NT2/D1 (cell line): ENCODE data around the gene PBRM1.

Experiments
- DNase-seq: peaks from one replicate; pipeline ENCODE4 v3.0.0-alpha.2; 2011; ENCODE audit warnings: low read depth, low spot score
- H3K27me3 ChIP-seq: 2 replicates; pipeline ENCODE4 v1.6.0; 2011; ENCODE audit warnings: mild to moderate bottlenecking; ENCODE audit not compliant: insufficient read length, insufficient read depth
- H3K36me3 ChIP-seq: 2 replicates; pipeline ENCODE4 v1.6.1; 2011; ENCODE audit warnings: mild to moderate bottlenecking, low read length, mixed read lengths; ENCODE audit not compliant: insufficient read depth, insufficient read length
- H3K4me1 ChIP-seq: 2 replicates; pipeline ENCODE4 v1.5.1; 2011; ENCODE audit not compliant: insufficient read depth, insufficient read length
- H3K4me3 ChIP-seq: 2 replicates; pipeline ENCODE4 v1.5.1; 2011; ENCODE audit warnings: low read depth; ENCODE audit not compliant: insufficient read length
- H3K9ac ChIP-seq: 2 replicates; pipeline ENCODE4 v1.6.0; 2011; ENCODE audit warnings: low read depth; ENCODE audit not compliant: insufficient read length
- H3K9me3 ChIP-seq: 2 replicates; pipeline ENCODE4 v1.5.1; 2011; ENCODE audit warnings: mild to moderate bottlenecking, low read length; ENCODE audit not compliant: insufficient read depth
- SUZ12 ChIP-seq: IDR thresholded peaks from 2 replicates; pipeline ENCODE4 v1.6.1; 2011; ENCODE audit not compliant: insufficient read length, insufficient read depth; ENCODE audit errors: extremely low read depth
- YY1 ChIP-seq: IDR thresholded peaks from 2 replicates; pipeline ENCODE4 v1.6.1; 2011; ENCODE audit not compliant: insufficient read length, insufficient read depth
- ZNF274 ChIP-seq: IDR thresholded peaks from 2 replicates; pipeline ENCODE4 v1.6.1; 2011; ENCODE audit warnings: mild to moderate bottlenecking, low read depth, low read length

PBRM1 gene

DNA sequence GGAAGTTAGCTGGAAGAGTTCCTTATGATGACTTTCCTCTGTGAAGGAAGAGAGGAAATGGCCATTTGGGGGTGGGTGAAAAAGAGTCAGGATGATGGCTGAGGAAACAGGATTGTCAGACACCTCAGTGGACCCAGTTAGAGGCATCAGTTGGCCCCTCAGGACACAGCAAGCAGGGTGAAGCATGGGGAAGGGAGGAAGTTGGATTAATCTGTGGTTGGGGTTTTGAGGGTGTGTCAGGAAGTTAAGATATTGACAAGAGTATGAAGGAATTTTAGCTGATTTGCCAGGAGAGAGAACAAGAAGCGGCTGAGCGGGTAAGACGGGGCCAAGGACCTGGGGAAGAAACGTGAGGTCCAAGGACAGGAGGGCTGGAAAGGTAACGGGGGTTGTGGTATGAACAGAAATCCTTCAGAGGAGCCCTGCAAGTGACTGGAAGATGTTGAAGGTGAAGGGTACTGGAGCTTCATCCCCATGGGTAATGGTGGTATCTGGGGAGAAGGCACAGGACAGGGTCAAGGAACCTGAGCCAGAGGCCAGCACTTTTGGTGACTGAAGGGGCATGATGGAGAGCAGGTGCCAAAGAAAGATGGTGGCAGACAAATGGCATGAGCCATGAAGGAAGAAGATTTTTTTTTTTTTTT lies 146.6 kb downstream of the PBRM1 start:
- Histone ChIP-seq H3K4me3 (no peak overlapping the region), H3K9me3 (no peaks in the 10 kb centered on the region), H3K27me3 (no peaks in the 10 kb centered on the region), H3K9ac (no peak overlapping the region), H3K4me1 (peaks cover 5% of the 10 kb centered on the region), H3K36me3 (peaks cover 43% of the 10 kb centered on the region)
- no peak for TF ChIP-seq ZNF274
- no peak for TF ChIP-seq YY1
- TF ChIP-seq SUZ12 = no peak
- DNase-seq = no peak

DNA sequence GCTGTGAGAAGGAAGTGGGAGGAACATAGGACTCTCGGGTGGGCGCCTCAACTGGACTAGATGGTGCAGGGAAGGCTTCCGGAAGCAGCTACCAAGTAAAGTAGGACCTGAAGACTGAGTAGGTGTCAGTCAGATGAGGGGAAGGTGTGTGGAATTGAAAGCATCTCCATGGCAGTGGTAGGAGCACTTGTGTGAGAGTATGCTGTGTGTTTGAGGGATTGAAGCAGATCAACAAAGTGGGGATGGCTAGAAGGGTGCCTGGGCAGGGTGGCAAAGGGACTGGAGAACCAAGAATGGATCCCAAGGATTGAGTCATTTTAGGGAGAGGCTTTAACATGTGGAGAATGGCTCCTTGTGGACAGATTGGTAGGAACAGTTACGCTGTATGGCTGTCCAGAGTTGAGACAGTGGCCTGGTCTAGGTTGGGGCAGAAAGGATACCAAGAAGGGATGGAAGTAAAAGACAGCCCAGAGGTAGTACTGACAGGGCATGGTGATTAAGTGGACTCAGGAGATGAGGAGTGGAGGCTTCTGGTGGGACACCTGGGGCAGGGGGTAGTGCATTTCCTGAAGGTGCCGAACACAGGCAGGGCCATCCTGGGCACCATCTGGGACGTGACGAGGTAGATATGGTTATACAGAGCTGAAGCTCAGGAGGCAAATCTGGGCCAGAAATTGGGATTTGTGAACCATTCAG lies 147.8 kb downstream of the PBRM1 start:
- no peaks in the 10 kb centered on the region for H3K27me3 ChIP-seq
- TF ChIP-seq SUZ12 (no peak), ZNF274 (no peak), YY1 (no peak)
- H3K9ac ChIP-seq = peak overlapping the region; percentile 99
- H3K36me3 ChIP-seq = peaks cover 38% of the 10 kb centered on the region
- peak overlapping the region; percentile 97 for H3K4me3 ChIP-seq
- DNase-seq = no peak
- no peaks in the 10 kb centered on the region for H3K9me3 ChIP-seq
- H3K4me1 ChIP-seq = peaks cover 5% of the 10 kb centered on the region

DNA sequence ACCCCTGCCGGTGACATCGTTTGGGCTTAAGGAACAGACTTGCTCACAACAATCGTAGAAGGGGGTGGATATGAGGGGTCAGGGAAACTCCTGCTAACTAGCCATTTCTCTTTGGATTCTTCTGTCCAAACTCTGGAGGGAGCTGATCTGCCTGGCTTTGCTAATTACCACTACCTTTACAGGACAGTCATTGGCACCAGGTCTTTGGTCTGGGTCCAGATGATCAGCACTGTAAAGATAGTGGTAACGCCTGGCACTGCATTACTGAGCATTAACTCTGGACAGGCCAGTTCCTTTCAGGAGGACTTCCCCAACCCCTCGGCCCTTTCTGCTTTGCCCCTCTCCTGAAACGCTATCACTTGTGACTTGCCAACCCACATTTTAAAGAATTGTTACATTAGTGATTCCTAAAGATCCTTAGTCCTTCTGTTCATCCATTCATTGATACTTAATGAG lies 148.5 kb downstream of the PBRM1 start:
- Histone ChIP-seq H3K4me1 (peaks cover 10% of the 10 kb centered on the region), H3K4me3 (peak overlapping the region; percentile 97), H3K36me3 (peaks cover 42% of the 10 kb centered on the region), H3K9me3 (no peaks in the 10 kb centered on the region), H3K9ac (peak overlapping the region; percentile 99), H3K27me3 (no peaks in the 10 kb centered on the region)
- TF ChIP-seq ZNF274 (no peak), YY1 (no peak), SUZ12 (no peak)
- DNase-seq = no peak

DNA sequence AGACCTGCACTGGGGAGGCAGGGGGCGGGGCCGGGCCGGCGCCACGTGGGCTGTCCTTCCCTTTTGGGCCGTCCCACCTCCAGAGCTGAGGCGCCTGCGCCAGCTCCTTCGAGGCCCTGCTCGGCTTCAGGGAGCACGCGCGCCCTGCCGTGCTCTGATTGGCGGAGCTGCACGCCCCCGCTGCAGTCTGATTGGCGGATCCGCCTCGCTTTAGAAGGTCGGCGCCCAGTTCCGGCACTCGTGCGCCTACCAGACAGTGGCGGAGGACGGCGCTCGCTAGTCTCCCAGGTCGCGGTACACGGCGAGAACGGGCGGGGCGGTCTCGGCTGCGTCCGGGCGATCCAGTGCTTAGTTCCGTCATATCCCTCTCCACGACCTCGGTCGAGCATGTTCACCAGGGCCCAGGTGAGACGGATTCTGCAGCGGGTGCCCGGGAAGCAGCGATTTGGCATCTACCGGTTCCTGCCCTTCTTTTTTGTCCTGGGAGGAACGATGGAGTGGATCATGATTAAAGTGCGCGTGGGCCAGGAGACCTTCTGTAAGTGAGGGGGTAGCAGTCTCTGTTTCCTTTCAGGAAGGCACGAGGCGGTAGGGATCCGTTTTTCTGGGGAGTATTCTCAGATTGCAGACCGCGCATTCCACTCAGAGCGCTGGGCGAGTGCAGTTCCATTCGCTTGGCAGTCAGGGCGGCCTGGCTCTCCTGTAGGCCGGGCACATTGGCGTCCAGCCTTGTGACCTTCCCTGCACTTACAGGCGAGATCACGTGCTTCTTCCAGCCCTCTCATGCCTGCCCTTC lies 149.1 kb downstream of the PBRM1 start, which contains the start of gene UQCC5:
Gene UQCC5 (plus strand): TSS at position 237 of the 796 bp plus-strand sequence. CDS start 151 bp downstream, at position 388.
- H3K36me3 ChIP-seq = peaks cover 43% of the 10 kb centered on the region
- peaks cover 16% of the 10 kb centered on the region for H3K4me1 ChIP-seq
- peak; percentile 98 for DNase-seq
- H3K27me3 ChIP-seq = no peaks in the 10 kb centered on the region
- H3K9me3 ChIP-seq = no peaks in the 10 kb centered on the region
- peak within 1 kb of the TSS; percentile 97 for H3K4me3 ChIP-seq
- peak within 1 kb of the TSS; percentile 99 for H3K9ac ChIP-seq
- no peak for TF ChIP-seq YY1
- TF ChIP-seq SUZ12 = no peak
- TF ChIP-seq ZNF274 = no peak

DNA sequence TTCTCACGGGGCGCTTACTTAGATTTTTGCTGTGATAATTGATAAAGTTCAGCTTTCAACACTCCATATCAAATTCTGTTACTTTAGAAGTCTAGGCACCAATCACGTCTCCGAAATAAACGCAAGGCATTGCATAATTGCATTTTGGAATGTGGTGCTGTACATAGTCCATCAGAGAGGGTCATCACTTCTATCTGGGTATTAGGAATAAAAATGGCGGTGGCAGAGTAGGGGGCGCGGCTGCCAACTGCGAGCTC lies 149.7 kb downstream of the PBRM1 start:
- DNase-seq = no peak
- Histone ChIP-seq H3K4me3 (no peak overlapping the region), H3K9ac (no peak overlapping the region), H3K4me1 (peaks cover 17% of the 10 kb centered on the region), H3K36me3 (peaks cover 43% of the 10 kb centered on the region), H3K9me3 (no peaks in the 10 kb centered on the region), H3K27me3 (no peaks in the 10 kb centered on the region)
- TF ChIP-seq ZNF274 = no peak
- peak; percentile 42 for TF ChIP-seq YY1

DNA sequence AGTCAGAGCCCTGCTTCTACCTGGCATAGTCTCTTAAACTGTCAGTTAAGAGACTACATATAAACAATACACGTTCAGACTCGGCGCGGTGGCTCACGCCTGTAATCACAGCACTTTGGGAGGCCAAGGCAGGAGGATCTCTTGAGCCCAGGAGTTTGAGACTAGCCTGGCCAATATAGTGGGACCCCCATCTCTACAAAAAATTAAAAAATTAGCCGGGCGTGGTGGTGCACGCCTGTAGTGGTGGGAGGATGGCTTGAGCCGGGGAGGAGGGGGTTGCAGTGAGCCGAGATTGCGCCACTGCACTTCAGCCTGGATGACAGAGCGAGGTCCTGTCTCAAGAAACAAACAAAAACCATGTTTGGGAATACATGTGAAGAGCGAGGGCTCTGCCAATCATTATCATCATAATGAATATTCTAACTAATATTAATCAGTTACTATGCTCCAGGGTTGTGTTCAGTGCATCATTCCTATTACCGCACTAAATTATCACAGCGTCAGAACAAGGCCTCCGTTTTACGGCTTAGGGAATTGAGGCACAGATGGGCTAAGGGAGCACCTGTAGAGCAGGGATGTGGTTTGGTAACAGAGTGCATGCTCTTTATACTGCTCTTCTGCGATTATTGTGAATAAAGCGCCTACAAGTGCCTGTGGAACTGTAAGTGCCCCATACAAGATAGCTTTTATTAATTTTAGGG lies 150.2 kb downstream of the PBRM1 start:
- Histone ChIP-seq H3K9ac (no peak overlapping the region), H3K4me1 (peaks cover 17% of the 10 kb centered on the region), H3K36me3 (peaks cover 45% of the 10 kb centered on the region), H3K9me3 (no peaks in the 10 kb centered on the region), H3K27me3 (no peaks in the 10 kb centered on the region), H3K4me3 (no peak overlapping the region)
- no peak for DNase-seq
- TF ChIP-seq YY1 (no peak), SUZ12 (no peak), ZNF274 (no peak)
